ENCODE measurements around the gene PARP9. TPM values are rescaled to one million over a fixed set of nuclear protein-coding genes. Genes with fewer than 3 reads are reported as not detected.

The PARP9 gene
- total and polyA plus RNA-seq, 8 donors = 8.6 to 33.2 (median 16.7) TPM

GRCh38 chr3:122548619-122549018, 15.5 kb downstream of the PARP9 start:
- ATAC-seq = no peak
- DNase-seq = no peak
- 97 to 100% methylated on average over 1 of the region's 1 CpG for WGBS, 2 donors
- Histone ChIP-seq H3K9me3 (no peaks in the 10 kb centered on the region), H3K27ac (no peak overlapping the region), H3K36me3 (peaks cover 0 to 44% (median 4%) of the 10 kb centered on the region in 3 donors), H3K27me3 (no peaks in the 10 kb centered on the region), H3K4me1 (no peaks in the 10 kb centered on the region), H3K4me3 (no peak overlapping the region)
- FAIRE-seq = no peak
- TF ChIP-seq CTCF (IDR thresholded peaks at IDR 0.05) = no peak
- intact Hi-C loops (cut with DNase I) = no loop called here

- 86 to 87% methylated on average over 3 of the region's 3 CpGs for WGBS, 2 donors
- ATAC-seq (no peak), DNase-seq (no peak), FAIRE-seq (no peak)
- TF ChIP-seq CTCF (IDR thresholded peaks at IDR 0.05) = no peak
- H3K27me3 ChIP-seq = no peaks in the 10 kb centered on the region
- H3K9me3 ChIP-seq = no peaks in the 10 kb centered on the region
- H3K36me3 ChIP-seq = peaks cover 0 to 44% (median 4%) of the 10 kb centered on the region in 3 donors
- intact Hi-C loops (cut with DNase I) = no loop called here
- no peak overlapping the region for H3K4me3 ChIP-seq
- H3K27ac ChIP-seq = no peak overlapping the region
- no peaks in the 10 kb centered on the region for H3K4me1 ChIP-seq
Measured at GRCh38 chr3:122548076-122548475, 16.0 kb downstream of the PARP9 start.

GRCh38 chr3:122546151-122546550, 17.9 kb downstream of the PARP9 start:
- Histone ChIP-seq H3K36me3 (peaks cover 0 to 31% (median 4%) of the 10 kb centered on the region in 3 donors), H3K27ac (no peak overlapping the region), H3K4me1 (no peaks in the 10 kb centered on the region), H3K9me3 (no peaks in the 10 kb centered on the region), H3K4me3 (no peak overlapping the region), H3K27me3 (no peaks in the 10 kb centered on the region)
- DNase-seq (no peak), ATAC-seq (no peak), FAIRE-seq (no peak)
- intact Hi-C loops (cut with DNase I) = no loop called here
- 88 to 89% methylated on average over 5 of the region's 5 CpGs for WGBS, 2 donors
- TF ChIP-seq CTCF (IDR thresholded peaks at IDR 0.05) = no peak

GRCh38 chr3:122538956-122539490, 25.1 kb downstream of the PARP9 start:
- DNase-seq = no peak
- no peak for ATAC-seq
- H3K4me3 ChIP-seq = no peak overlapping the region
- peaks cover 0 to 37% (median 18%) of the 10 kb centered on the region in 3 donors for H3K36me3 ChIP-seq
- intact Hi-C loops (cut with DNase I) = no loop called here
- no peaks in the 10 kb centered on the region for H3K4me1 ChIP-seq
- 89 to 93% methylated on average over 7 of the region's 7 CpGs for WGBS, 2 donors
- no peak for TF ChIP-seq CTCF (IDR thresholded peaks at IDR 0.05)
- H3K27me3 ChIP-seq = no peaks in the 10 kb centered on the region
- no peak overlapping the region for H3K27ac ChIP-seq
- H3K9me3 ChIP-seq = no peaks in the 10 kb centered on the region
- FAIRE-seq = no peak

GRCh38 chr3:122536632-122537001, 27.5 kb downstream of the PARP9 start:
- WGBS, 2 donors = 72 to 83% methylated on average over 3 of the region's 3 CpGs
- FAIRE-seq = no peak
- no peak overlapping the region for H3K4me3 ChIP-seq
- intact Hi-C loops (cut with DNase I) = no loop called here
- no peak for TF ChIP-seq CTCF (IDR thresholded peaks at IDR 0.05)
- no peak overlapping the region for H3K27ac ChIP-seq
- H3K36me3 ChIP-seq = peaks cover 0 to 61% (median 36%) of the 10 kb centered on the region in 3 donors
- H3K4me1 ChIP-seq = no peaks in the 10 kb centered on the region
- ATAC-seq = no peak
- H3K27me3 ChIP-seq = no peaks in the 10 kb centered on the region
- H3K9me3 ChIP-seq = no peaks in the 10 kb centered on the region
- no peak for DNase-seq

All from pancreas (tissue), 10 donors.